ENCODE results near the gene SEC24D. TPM values are rescaled to one million over a fixed set of nuclear protein-coding genes. Genes with fewer than 3 reads are reported as not detected.

The SEC24D gene
- total RNA-seq, 1 experiment from 2014 or later: 32.0 TPM

DNA sequence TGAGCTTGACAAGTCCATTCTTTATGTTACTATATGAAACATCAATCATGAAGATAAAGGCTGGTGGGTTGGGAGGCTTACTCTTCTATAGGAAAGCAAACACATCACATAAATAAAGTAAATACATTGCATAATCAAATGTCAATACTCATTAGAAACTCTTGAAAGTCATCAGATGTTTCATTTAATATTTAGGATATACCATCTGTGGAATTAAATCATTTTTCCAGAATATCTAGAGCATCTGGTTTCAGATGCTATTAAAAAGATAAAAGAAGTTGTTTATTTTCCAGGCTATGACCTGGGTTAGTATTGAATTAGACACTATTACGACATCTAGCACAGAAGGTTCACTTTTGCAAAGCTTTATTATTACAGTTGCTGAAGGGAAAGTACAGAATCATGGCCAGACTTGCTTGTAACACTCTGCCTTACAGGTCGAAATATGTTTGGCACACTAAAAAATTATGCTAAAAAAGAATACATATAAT is 78.1 kb downstream of the SEC24D start:
- no peak overlapping the region for H3K27ac Mint-ChIP-seq (ENCODE audit: unreplicated experiment)
- H3K36me3 ChIP-seq (ENCODE audit: control insufficient read depth, insufficient read depth, low read length): no peaks in the 10 kb centered on the region
- CTCF ChIA-PET: no interaction called here
- no peaks in the 10 kb centered on the region for H3K27me3 Mint-ChIP-seq (ENCODE audit: insufficient read depth, unreplicated experiment)
- H3K9me3 ChIP-seq: no peaks in the 10 kb centered on the region
- POLR2A ChIA-PET: no interaction called here
- no peak overlapping the region for H3K4me3 Mint-ChIP-seq (ENCODE audit: unreplicated experiment)
- no peak for DNase-seq
- H3K4me3 ChIP-seq (ENCODE audit: low read depth, low read length): no peak overlapping the region
- 0 out of 2 replicates have a peak, but pooled peaks cover 3% of the 10 kb centered on the region for H3K4me1 ChIP-seq
- H3K4me1 Mint-ChIP-seq (ENCODE audit: low read depth, unreplicated experiment): peaks cover 6% of the 10 kb centered on the region
- TF ChIP-seq, protein P1, sequence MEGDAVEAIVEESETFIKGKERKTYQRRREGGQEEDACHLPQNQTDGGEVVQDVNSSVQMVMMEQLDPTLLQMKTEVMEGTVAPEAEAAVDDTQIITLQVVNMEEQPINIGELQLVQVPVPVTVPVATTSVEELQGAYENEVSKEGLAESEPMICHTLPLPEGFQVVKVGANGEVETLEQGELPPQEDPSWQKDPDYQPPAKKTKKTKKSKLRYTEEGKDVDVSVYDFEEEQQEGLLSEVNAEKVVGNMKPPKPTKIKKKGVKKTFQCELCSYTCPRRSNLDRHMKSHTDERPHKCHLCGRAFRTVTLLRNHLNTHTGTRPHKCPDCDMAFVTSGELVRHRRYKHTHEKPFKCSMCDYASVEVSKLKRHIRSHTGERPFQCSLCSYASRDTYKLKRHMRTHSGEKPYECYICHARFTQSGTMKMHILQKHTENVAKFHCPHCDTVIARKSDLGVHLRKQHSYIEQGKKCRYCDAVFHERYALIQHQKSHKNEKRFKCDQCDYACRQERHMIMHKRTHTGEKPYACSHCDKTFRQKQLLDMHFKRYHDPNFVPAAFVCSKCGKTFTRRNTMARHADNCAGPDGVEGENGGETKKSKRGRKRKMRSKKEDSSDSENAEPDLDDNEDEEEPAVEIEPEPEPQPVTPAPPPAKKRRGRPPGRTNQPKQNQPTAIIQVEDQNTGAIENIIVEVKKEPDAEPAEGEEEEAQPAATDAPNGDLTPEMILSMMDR (IDR thresholded peaks at IDR 0.05; ENCODE audit: insufficient read depth in 1 of 2, low read depth in 1 of 2, low read length in 1 of 2, severe bottlenecking in 1 of 2, unreplicated experiment in 1 of 2): no peak
- intact Hi-C loops (cut with micrococcal nuclease; ENCODE audit: unreplicated experiment): no loop called here
- BruUV-seq (replicated peaks): no TSS peak
- H3K27me3 ChIP-seq (replicated peaks; ENCODE audit: control insufficient read depth, insufficient read depth, low read length): no peaks in the 10 kb centered on the region
- peaks cover 11% of the 10 kb centered on the region for H3K36me3 Mint-ChIP-seq (ENCODE audit: insufficient read depth, unreplicated experiment)
- H3K9me3 Mint-ChIP-seq (ENCODE audit: unreplicated experiment): no peaks in the 10 kb centered on the region

DNA sequence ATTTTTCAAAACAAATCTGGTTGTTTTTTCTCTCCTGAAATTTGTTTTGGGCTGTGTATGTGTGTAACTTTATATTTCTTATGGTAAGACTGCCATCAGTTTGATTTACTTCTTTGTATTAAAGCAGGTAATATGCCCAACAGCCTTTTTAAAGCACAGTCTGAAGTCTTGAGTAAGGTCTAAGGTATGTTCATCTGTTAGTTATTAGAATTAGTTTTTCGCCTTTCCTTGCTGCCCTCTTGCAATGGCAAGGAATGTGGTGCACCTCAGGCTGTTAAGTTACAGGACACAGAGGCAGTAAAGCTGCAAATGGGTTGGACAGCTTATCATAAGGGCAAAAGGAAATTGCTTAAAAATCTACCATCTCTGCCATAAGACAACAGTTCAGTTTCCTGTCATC is 79.0 kb downstream of the SEC24D start:
- no peaks in the 10 kb centered on the region for H3K27me3 Mint-ChIP-seq (ENCODE audit: insufficient read depth, unreplicated experiment)
- no peaks in the 10 kb centered on the region for H3K9me3 ChIP-seq
- H3K36me3 Mint-ChIP-seq (ENCODE audit: insufficient read depth, unreplicated experiment): peaks cover 11% of the 10 kb centered on the region
- H3K4me3 ChIP-seq (ENCODE audit: low read depth, low read length): no peak overlapping the region
- no TSS peak for BruUV-seq (replicated peaks)
- TF ChIP-seq, protein P1 (IDR thresholded peaks at IDR 0.05; ENCODE audit: insufficient read depth in 1 of 2, low read depth in 1 of 2, low read length in 1 of 2, severe bottlenecking in 1 of 2, unreplicated experiment in 1 of 2): no peak
- no peaks in the 10 kb centered on the region for H3K36me3 ChIP-seq (ENCODE audit: control insufficient read depth, insufficient read depth, low read length)
- H3K4me1 ChIP-seq: 0 out of 2 replicates have a peak, but pooled peaks cover 3% of the 10 kb centered on the region
- DNase-seq: no peak
- no peak overlapping the region for H3K27ac Mint-ChIP-seq (ENCODE audit: unreplicated experiment)
- no peaks in the 10 kb centered on the region for H3K9me3 Mint-ChIP-seq (ENCODE audit: unreplicated experiment)
- POLR2A ChIA-PET: no interaction called here
- no peak overlapping the region for H3K4me3 Mint-ChIP-seq (ENCODE audit: unreplicated experiment)
- H3K27me3 ChIP-seq (replicated peaks; ENCODE audit: control insufficient read depth, insufficient read depth, low read length): no peaks in the 10 kb centered on the region
- CTCF ChIA-PET: no interaction called here
- intact Hi-C loops (cut with micrococcal nuclease; ENCODE audit: unreplicated experiment): no loop called here
- peaks cover 6% of the 10 kb centered on the region for H3K4me1 Mint-ChIP-seq (ENCODE audit: low read depth, unreplicated experiment)

DNA sequence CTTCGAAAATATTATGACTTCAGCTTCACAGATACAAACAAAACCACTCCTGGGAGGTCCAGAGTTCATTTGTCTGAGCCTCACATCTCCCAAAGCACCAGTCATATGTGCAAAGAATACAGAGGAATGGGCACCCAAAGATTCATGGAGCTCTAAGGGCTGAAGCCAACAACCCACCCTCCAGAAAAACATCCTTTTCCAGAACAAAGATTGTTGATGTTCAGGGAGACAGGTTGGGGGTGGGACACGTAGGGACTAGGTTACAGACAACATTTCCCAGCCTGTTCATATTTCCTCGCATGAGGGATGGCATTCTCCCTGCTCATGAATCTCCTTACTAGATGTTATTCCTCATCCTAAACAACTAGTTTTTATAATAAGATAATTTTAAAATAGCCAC is 79.5 kb downstream of the SEC24D start:
- Histone ChIP-seq H3K27me3 (replicated peaks; ENCODE audit: control insufficient read depth, insufficient read depth, low read length) (no peaks in the 10 kb centered on the region), H3K4me3 (ENCODE audit: low read depth, low read length) (no peak overlapping the region), H3K36me3 (ENCODE audit: control insufficient read depth, insufficient read depth, low read length) (no peaks in the 10 kb centered on the region), H3K4me1 (0 out of 2 replicates have a peak, but pooled peaks cover 3% of the 10 kb centered on the region), H3K9me3 (no peaks in the 10 kb centered on the region)
- no peak for DNase-seq
- Mint-ChIP-seq H3K27me3 (ENCODE audit: insufficient read depth, unreplicated experiment) (no peaks in the 10 kb centered on the region), H3K36me3 (ENCODE audit: insufficient read depth, unreplicated experiment) (peaks cover 10% of the 10 kb centered on the region), H3K4me1 (ENCODE audit: low read depth, unreplicated experiment) (peaks cover 6% of the 10 kb centered on the region), H3K4me3 (ENCODE audit: unreplicated experiment) (no peak overlapping the region), H3K9me3 (ENCODE audit: unreplicated experiment) (no peaks in the 10 kb centered on the region), H3K27ac (ENCODE audit: unreplicated experiment) (no peak overlapping the region)
- intact Hi-C loops (cut with micrococcal nuclease; ENCODE audit: unreplicated experiment): no loop called here
- TF ChIP-seq, protein P1 (IDR thresholded peaks at IDR 0.05; ENCODE audit: insufficient read depth in 1 of 2, low read depth in 1 of 2, low read length in 1 of 2, severe bottlenecking in 1 of 2, unreplicated experiment in 1 of 2): no peak
- CTCF ChIA-PET: no interaction called here
- no TSS peak for BruUV-seq (replicated peaks)
- POLR2A ChIA-PET: no interaction called here
